DND-41 (cell line): ENCODE data around the gene TASOR2.

Experiments used
- EZH2 ChIP-seq: IDR thresholded peaks from 3 replicates; pipeline ENCODE4 v1.6.1; 2012; ENCODE audit warnings: borderline replicate concordance, low read depth, mild to moderate bottlenecking, moderate library complexity, low read length, inconsistent platforms; ENCODE audit not compliant: severe bottlenecking
- TF ChIP-seq, protein P1 (sequence below): IDR thresholded peaks from 2 replicates; pipeline ENCODE4 v1.5.1; 2012; ENCODE audit warnings: borderline replicate concordance, low read length, moderate library complexity, mild to moderate bottlenecking; ENCODE audit not compliant: poor library complexity, severe bottlenecking; ENCODE audit errors: extremely low read depth

DNA sequence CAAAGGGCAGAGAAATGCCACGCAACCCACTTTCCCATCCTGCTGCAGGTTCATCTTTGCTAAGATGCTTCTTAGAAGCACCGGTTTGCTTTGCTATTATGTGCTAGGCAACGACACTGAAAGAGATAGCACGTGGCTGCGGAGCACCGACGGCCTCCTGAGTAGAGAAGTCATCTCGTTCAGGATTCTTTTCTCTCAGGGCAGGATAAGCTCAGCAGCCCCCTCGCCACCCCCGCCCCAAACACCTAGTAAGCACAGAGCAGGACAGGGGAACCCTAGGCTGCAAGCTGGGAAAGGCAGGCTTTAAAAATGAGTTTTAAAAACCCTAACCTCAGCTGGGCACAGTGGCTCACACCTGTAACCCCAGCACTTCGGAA lies 33.3 kb upstream of the TASOR2 start:
- TF ChIP-seq, protein P1, sequence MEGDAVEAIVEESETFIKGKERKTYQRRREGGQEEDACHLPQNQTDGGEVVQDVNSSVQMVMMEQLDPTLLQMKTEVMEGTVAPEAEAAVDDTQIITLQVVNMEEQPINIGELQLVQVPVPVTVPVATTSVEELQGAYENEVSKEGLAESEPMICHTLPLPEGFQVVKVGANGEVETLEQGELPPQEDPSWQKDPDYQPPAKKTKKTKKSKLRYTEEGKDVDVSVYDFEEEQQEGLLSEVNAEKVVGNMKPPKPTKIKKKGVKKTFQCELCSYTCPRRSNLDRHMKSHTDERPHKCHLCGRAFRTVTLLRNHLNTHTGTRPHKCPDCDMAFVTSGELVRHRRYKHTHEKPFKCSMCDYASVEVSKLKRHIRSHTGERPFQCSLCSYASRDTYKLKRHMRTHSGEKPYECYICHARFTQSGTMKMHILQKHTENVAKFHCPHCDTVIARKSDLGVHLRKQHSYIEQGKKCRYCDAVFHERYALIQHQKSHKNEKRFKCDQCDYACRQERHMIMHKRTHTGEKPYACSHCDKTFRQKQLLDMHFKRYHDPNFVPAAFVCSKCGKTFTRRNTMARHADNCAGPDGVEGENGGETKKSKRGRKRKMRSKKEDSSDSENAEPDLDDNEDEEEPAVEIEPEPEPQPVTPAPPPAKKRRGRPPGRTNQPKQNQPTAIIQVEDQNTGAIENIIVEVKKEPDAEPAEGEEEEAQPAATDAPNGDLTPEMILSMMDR: no peak
- TF ChIP-seq EZH2: no peak
